H1 (cell line): ENCODE measurements around the gene KRT14. TPM values are rescaled to one million over a fixed set of nuclear protein-coding genes. Genes with fewer than 3 reads are reported as not detected.

ENCODE experiments used
- polyA plus RNA-seq, 7 experiments: library from polyadenylated mRNA; depleted of rRNA in 3 of 7; stranded (reverse) in 5 of 7; unstranded in 2 of 7; fragments of >200 nt in 5 of 7; fragments of 200-250 nt in 2 of 7; gene quantifications; 1 replicate in 5 of 7; 2 replicates in 1 of 7; 4 replicates in 1 of 7; pipeline versions ENCODE4 v1.2.1 to v1.2.3, GENCODE V29; 2011 to 2013; ENCODE audit warnings: missing spikeins in 2 of 7, mixed read lengths in 2 of 7
- total RNA-seq: library from RNA; stranded (reverse); fragmentation: NEBNext Ultra II Directional; extraction: Animal tissue kit (Norgen Biotek cat#: 25700); gene quantifications from 2 replicates; pipeline ENCODE4 v1.2.1, GENCODE V29; 2021

Gene KRT14
- total and polyA plus RNA-seq, 2 of the 8 experiments (the other 6 are each of a cell fraction or from before 2014, with no cell fraction given), result 0.35 TPM; not detected in 1

Other genes with a start within 250 kb of the KRT14 start
- gene KRT33A, start 236.1 kb downstream of the KRT14 start, total RNA-seq, result not detected in 2 replicates
- not detected in 2 replicates for gene KRT33A, start 236.1 kb downstream of the KRT14 start, polyA plus RNA-seq (2011; rRNA removed)
- not detected in 2 replicates for gene KRT33B, start 217.1 kb downstream of the KRT14 start, total RNA-seq
- gene KRT33B, start 217.1 kb downstream of the KRT14 start, polyA plus RNA-seq (2011; rRNA removed), result not detected in 2 replicates
- gene KRT34, start 204.6 kb downstream of the KRT14 start, total RNA-seq, result not detected in 2 replicates
- gene KRT34, start 204.6 kb downstream of the KRT14 start, polyA plus RNA-seq (2011; rRNA removed), result not detected in 2 replicates
- gene KRT31, start 189.3 kb downstream of the KRT14 start, total RNA-seq, result not detected in 2 replicates
- not detected in 2 replicates for gene KRT31, start 189.3 kb downstream of the KRT14 start, polyA plus RNA-seq (2011; rRNA removed)
- gene KRT37, start 162.3 kb downstream of the KRT14 start, total RNA-seq, result not detected in 2 replicates
- gene KRT37, start 162.3 kb downstream of the KRT14 start, polyA plus RNA-seq (2011; rRNA removed), result not detected in 2 replicates
- not detected in 2 replicates for gene KRT38, start 145.9 kb downstream of the KRT14 start, total RNA-seq
- gene KRT38, start 145.9 kb downstream of the KRT14 start, polyA plus RNA-seq (2011; rRNA removed), result not detected in 2 replicates
- not detected in 2 replicates for gene KRT32, start 119.5 kb downstream of the KRT14 start, total RNA-seq
- gene KRT32, start 119.5 kb downstream of the KRT14 start, polyA plus RNA-seq (2011; rRNA removed), result not detected in 2 replicates
- not detected in 2 replicates for gene KRT35, start 105.7 kb downstream of the KRT14 start, total RNA-seq
- not detected in 2 replicates for gene KRT35, start 105.7 kb downstream of the KRT14 start, polyA plus RNA-seq (2011; rRNA removed)
- gene KRT36, start 97.0 kb downstream of the KRT14 start, total RNA-seq, result not detected in 2 replicates
- not detected in 2 replicates for gene KRT36, start 97.0 kb downstream of the KRT14 start, polyA plus RNA-seq (2011; rRNA removed)
- gene KRT13, start 81.3 kb downstream of the KRT14 start, total RNA-seq, result not detected in 2 replicates
- 0.09 and 0.17 TPM in 2 replicates for gene KRT13, start 81.3 kb downstream of the KRT14 start, polyA plus RNA-seq (2011; rRNA removed)
- 0.13 and 0.21 TPM in 2 replicates for gene KRT15, start 68.0 kb downstream of the KRT14 start, total RNA-seq
- 0.09 and 0.11 TPM in 2 replicates for gene KRT15, start 68.0 kb downstream of the KRT14 start, polyA plus RNA-seq (2011; rRNA removed)
- gene KRT19, start 58.6 kb downstream of the KRT14 start, total RNA-seq, result 122 and 137 TPM in 2 replicates
- 120 and 192 TPM in 2 replicates for gene KRT19, start 58.6 kb downstream of the KRT14 start, polyA plus RNA-seq (2011; rRNA removed)
- gene KRT9, start 14.8 kb downstream of the KRT14 start, total RNA-seq, result not detected in 2 replicates
- not detected in 2 replicates for gene KRT9, start 14.8 kb downstream of the KRT14 start, polyA plus RNA-seq (2011; rRNA removed)
- gene KRT16, start 25.9 kb upstream of the KRT14 start, total RNA-seq, result not detected in 2 replicates
- not detected in 2 replicates for gene KRT16, start 25.9 kb upstream of the KRT14 start, polyA plus RNA-seq (2011; rRNA removed)
- 0.36 and 0.50 TPM in 2 replicates for gene KRT17, start 37.7 kb upstream of the KRT14 start, total RNA-seq
- 0.95 and 0.96 TPM in 2 replicates for gene KRT17, start 37.7 kb upstream of the KRT14 start, polyA plus RNA-seq (2011; rRNA removed)
- 528 and 539 TPM in 2 replicates for gene EIF1, start 102.0 kb upstream of the KRT14 start, total RNA-seq
- gene EIF1, start 102.0 kb upstream of the KRT14 start, polyA plus RNA-seq (2011; rRNA removed), result 89.3 and 175 TPM in 2 replicates
- gene GAST, start 125.4 kb upstream of the KRT14 start, total RNA-seq, result not detected in 2 replicates
- gene GAST, start 125.4 kb upstream of the KRT14 start, polyA plus RNA-seq (2011; rRNA removed), result not detected in 2 replicates
- gene HAP1, start 147.7 kb upstream of the KRT14 start, total RNA-seq, result 3.6 and 3.8 TPM in 2 replicates
- gene HAP1, start 147.7 kb upstream of the KRT14 start, polyA plus RNA-seq (2011; rRNA removed), result 2.3 and 3.4 TPM in 2 replicates
- gene JUP, start 199.8 kb upstream of the KRT14 start, total RNA-seq, result 98.6 and 102 TPM in 2 replicates
- 62.8 and 125 TPM in 2 replicates for gene JUP, start 199.8 kb upstream of the KRT14 start, polyA plus RNA-seq (2011; rRNA removed)
- 22.6 and 23.4 TPM in 2 replicates for gene P3H4, start 225.1 kb upstream of the KRT14 start, total RNA-seq
- 26.7 and 36.6 TPM in 2 replicates for gene P3H4, start 225.1 kb upstream of the KRT14 start, polyA plus RNA-seq (2011; rRNA removed)
- gene FKBP10, start 226.1 kb upstream of the KRT14 start, total RNA-seq, result 173 and 179 TPM in 2 replicates
- 283 and 410 TPM in 2 replicates for gene FKBP10, start 226.1 kb upstream of the KRT14 start, polyA plus RNA-seq (2011; rRNA removed)
- 68.7 and 71.4 TPM in 2 replicates for gene NT5C3B, start 249.3 kb upstream of the KRT14 start, total RNA-seq
- 86.9 and 94.5 TPM in 2 replicates for gene NT5C3B, start 249.3 kb upstream of the KRT14 start, polyA plus RNA-seq (2011; rRNA removed)